RWPE1 (cell line): ENCODE measurements around the gene RCOR2.
"Not testable (repeated sequence)": the region's sequence is repeated elsewhere in the genome, so short reads cannot be mapped to it uniquely, and the experiment has no call there.

Source experiments
- CTCF ChIA-PET: fragments of 350-600 bp; sonication (Branson Sonifier 250); formaldehyde crosslinking; extraction: SDS; loops from one replicate; lab custom pipeline; 2021; lab: Yijun Ruan, JAX
- POLR2A ChIA-PET: fragments of 400-600 bp; formaldehyde crosslinking; extraction: SDS; loops from one replicate; lab custom pipeline; 2020; ENCODE audit warnings: antibody characterized with exemption; ENCODE audit not compliant: low non-redundant PET; lab: Yijun Ruan, JAX
- DNase-seq: peaks from one replicate; pipeline ENCODE4 v3.0.0; 2012; ENCODE audit warnings: low spot score
- H3K27ac ChIP-seq: fragments of 450-650 bp; 2 replicates; pipeline ENCODE4 v1.5.1; 2017
- CTCF ChIP-seq: fragments of 450-650 bp; conservative IDR thresholded peaks from 2 replicates; pipeline ENCODE4 v1.5.1; 2017; ENCODE audit warnings: low read depth, mild to moderate bottlenecking

Gene RCOR2

GRCh38 chr11:63916837-63917691, at the start of gene RCOR2:
RCOR2 (minus strand) TSS chr11:63917164; CDS start chr11:63916456, 708 bp downstream.
- peak; percentile 74 for DNase-seq
- H3K27ac ChIP-seq: peak within 1 kb of the TSS; percentile 72
- ChIA-PET POLR2A (no interaction called here), CTCF (no interaction called here)
- no peak for TF ChIP-seq CTCF

- ChIA-PET POLR2A (no interaction called here), CTCF (no interaction called here)
- H3K27ac ChIP-seq: no peak overlapping the region
- DNase-seq: no peak
- no peak for TF ChIP-seq CTCF
These were observed 49.5 kb upstream of the RCOR2 start for GRCh38 chr11:63966444-63966843.

GRCh38 chr11:63963895-63964294, 46.9 kb upstream of the RCOR2 start:
- CTCF ChIA-PET, H3K27ac ChIP-seq, DNase-seq: not testable (repeated sequence)
- POLR2A ChIA-PET: interaction anchor here (0.6 kb wide), 1 partner anchor 988 kb away, joined by 6 read pairs; no protein-coding TSS in a partner anchor

- CTCF ChIA-PET: interaction anchor here (0.8 kb wide), 1 partner anchor 9 kb away, joined by 3 read pairs; no protein-coding TSS in a partner anchor
- H3K27ac ChIP-seq: peak overlapping the region; percentile 77
- DNase-seq: peak; percentile 87
- POLR2A ChIA-PET: no interaction called here
- TF ChIP-seq CTCF: no peak
These were observed 44.8 kb upstream of the RCOR2 start for GRCh38 chr11:63961608-63962412.

GRCh38 chr11:63958008-63958407, 41.0 kb upstream of the RCOR2 start:
- POLR2A ChIA-PET: no interaction called here
- CTCF ChIA-PET: interaction anchor here (0.6 to 0.7 kb wide), 3 partner anchors 12 to 324 kb away, joined by 3 to 6 read pairs (median 4); no protein-coding TSS in a partner anchor
- TF ChIP-seq CTCF: no peak
- DNase-seq: no peak
- peak overlapping the region; percentile 77 for H3K27ac ChIP-seq

- peak overlapping the region; percentile 55 for H3K27ac ChIP-seq
- no peak for DNase-seq
- no peak for TF ChIP-seq CTCF
- CTCF ChIA-PET: interaction anchor here (0.8 to 1.1 kb wide), 2 partner anchors 9 to 184 kb away, joined by 3 to 5 read pairs; partner anchors contain the start of gene ZFTA
- POLR2A ChIA-PET: no interaction called here
These were observed 35.6 kb upstream of the RCOR2 start for GRCh38 chr11:63952570-63952969.
